Measurements from ENCODE around the gene CLCN1.
A peak's percentile ranks its signal among the peaks of the same experiment; 100 is the strongest.
"Not testable (repeated sequence)": the region's sequence is repeated elsewhere in the genome, so short reads cannot be mapped to it uniquely, and the experiment has no call there.

The CLCN1 gene

GRCh38 chr7:143315776-143316175, at the start of gene CLCN1:
CLCN1 (plus strand) TSS chr7:143316111; CDS start chr7:143316213, 102 bp downstream.
- no peak for DNase-seq

GRCh38 chr7:143269251-143269650, 46.7 kb upstream of the CLCN1 start:
- DNase-seq, result no peak

GRCh38 chr7:143271240-143271639, 44.7 kb upstream of the CLCN1 start:
- no peak for DNase-seq

- DNase-seq, result no peak
Measured at GRCh38 chr7:143272871-143273270, 43.0 kb upstream of the CLCN1 start.

- no peak for DNase-seq
Measured at GRCh38 chr7:143279186-143280098, 36.5 kb upstream of the CLCN1 start.

GRCh38 chr7:143280160-143280559, 35.8 kb upstream of the CLCN1 start:
- no peak for DNase-seq

GRCh38 chr7:143280566-143280965, 35.3 kb upstream of the CLCN1 start:
- DNase-seq, result no peak

GRCh38 chr7:143281529-143281928, 34.4 kb upstream of the CLCN1 start:
- no peak for DNase-seq

- no peak for DNase-seq
Measured at GRCh38 chr7:143282124-143282523, 33.8 kb upstream of the CLCN1 start.

- no peak for DNase-seq
Measured at GRCh38 chr7:143283381-143283780, 32.5 kb upstream of the CLCN1 start.

- DNase-seq, result no peak
Measured at GRCh38 chr7:143284591-143285469, 31.1 kb upstream of the CLCN1 start, which contains the start of gene TMEM139. TMEM139 (plus strand) TSS chr7:143284958; CDS start chr7:143285958, 1,000 bp downstream.

GRCh38 chr7:143285470-143285778, 30.5 kb upstream of the CLCN1 start:
- DNase-seq, result no peak

GRCh38 chr7:143285806-143286521, 29.9 kb upstream of the CLCN1 start:
- no peak for DNase-seq

GRCh38 chr7:143286522-143286890, 29.4 kb upstream of the CLCN1 start:
- DNase-seq, result no peak

GRCh38 chr7:143287339-143287934, 28.5 kb upstream of the CLCN1 start:
- no peak for DNase-seq

GRCh38 chr7:143287935-143288826, 27.7 kb upstream of the CLCN1 start, which contains the start of gene CASP2:
CASP2 (plus strand) TSS chr7:143288351; CDS start chr7:143288456, 105 bp downstream.
- DNase-seq, result peak; percentile 92

GRCh38 chr7:143288836-143289235, 27.1 kb upstream of the CLCN1 start:
- DNase-seq, result no peak

- DNase-seq, result no peak
Measured at GRCh38 chr7:143289421-143289820, 26.5 kb upstream of the CLCN1 start.

- not testable (repeated sequence) for DNase-seq
Measured at GRCh38 chr7:143289888-143290287, 26.0 kb upstream of the CLCN1 start.

GRCh38 chr7:143290293-143290692, 25.6 kb upstream of the CLCN1 start:
- no peak for DNase-seq

GRCh38 chr7:143292876-143293275, 23.0 kb upstream of the CLCN1 start:
- DNase-seq, result no peak

GRCh38 chr7:143295870-143296269, 20.0 kb upstream of the CLCN1 start:
- no peak for DNase-seq
